Duodenal mucosa (tissue), 2 donors: ENCODE measurements around the gene CERK.

Source experiments
- H3K27ac ChIP-seq: one replicate; pipeline ENCODE4 v1.7.0; 2013; ENCODE audit warnings: low read depth, low read length
- H3K27me3 ChIP-seq, 2 donors: one replicate each; pipeline ENCODE4 v1.7.0; 2013; ENCODE audit warnings: low read length in 2 of 2, control low read depth in 1 of 2; ENCODE audit not compliant: insufficient read depth in 2 of 2, control insufficient read depth in 1 of 2
- H3K36me3 ChIP-seq, 2 donors: one replicate each; pipeline ENCODE4 v1.7.0; 2013; ENCODE audit warnings: low read length in 2 of 2, control low read depth in 1 of 2; ENCODE audit not compliant: insufficient read depth in 2 of 2, control insufficient read depth in 1 of 2
- H3K4me1 ChIP-seq, 2 donors: one replicate each; pipeline ENCODE4 v1.7.0; 2013; ENCODE audit warnings: low read length in 2 of 2, control low read depth in 1 of 2; ENCODE audit not compliant: insufficient read depth in 2 of 2, control insufficient read depth in 1 of 2
- H3K4me3 ChIP-seq, 2 donors: one replicate each; pipeline ENCODE4 v1.7.0; 2013; ENCODE audit warnings: low read length in 2 of 2, low read depth in 1 of 2
- H3K9ac ChIP-seq, 2 donors: one replicate each; pipeline ENCODE4 v1.7.0; 2013; ENCODE audit warnings: low read length in 2 of 2, low read depth in 1 of 2
- H3K9me3 ChIP-seq, 2 donors: one replicate each; pipeline ENCODE4 v1.7.0; 2013; ENCODE audit warnings: low read length in 2 of 2, control low read depth in 1 of 2; ENCODE audit not compliant: control insufficient read depth in 1 of 2

Gene CERK

DNA sequence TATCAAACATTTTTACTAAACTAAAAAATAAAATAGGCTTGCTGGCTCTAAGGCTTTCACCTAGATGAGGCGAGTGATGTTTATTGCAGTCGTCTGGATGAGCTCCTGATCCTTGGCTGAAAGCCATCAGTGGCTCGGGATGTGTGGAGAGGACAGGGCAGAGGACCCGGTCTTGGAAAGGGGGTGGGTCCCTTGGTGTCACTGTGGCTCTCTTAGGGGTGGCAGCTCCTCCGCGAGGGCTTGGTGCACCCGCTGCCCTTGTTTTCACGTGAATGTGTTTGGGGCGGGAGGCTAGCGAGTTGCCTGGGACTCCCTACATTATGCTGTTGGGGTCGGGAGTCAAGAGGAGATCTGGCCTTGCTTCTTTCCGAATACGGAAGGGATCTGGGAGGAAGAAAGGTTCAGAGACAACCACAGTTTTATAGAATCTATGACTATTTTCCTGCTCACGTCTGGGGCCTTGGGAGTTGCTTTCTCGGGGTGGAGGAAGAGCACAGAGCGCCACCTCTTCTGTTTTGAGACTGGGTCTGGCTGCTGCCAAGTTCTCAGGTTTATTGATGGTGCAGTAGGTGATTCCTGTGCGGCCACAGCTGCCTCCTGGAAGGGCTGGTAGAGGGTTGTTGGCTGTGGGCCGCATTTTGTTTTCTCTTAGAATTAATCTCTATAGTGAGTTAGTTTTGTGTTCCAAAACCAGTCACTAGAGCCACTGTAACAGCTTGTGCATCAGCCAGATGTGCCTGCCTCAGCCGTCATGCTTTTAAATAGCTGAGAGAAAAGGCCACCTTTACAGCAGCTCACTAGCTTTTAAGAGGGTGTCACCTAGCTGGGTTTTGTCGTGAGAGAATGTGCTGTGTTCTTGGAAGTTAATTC lies 37.2 kb upstream of the CERK start:
- no peaks in the 10 kb centered on the region for H3K9me3 ChIP-seq
- H3K27me3 ChIP-seq, result no peaks in the 10 kb centered on the region
- H3K4me1 ChIP-seq, result peaks cover 53 to 56% of the 10 kb centered on the region in 2 donors
- peaks cover 0 to 5% of the 10 kb centered on the region in 2 donors for H3K36me3 ChIP-seq
- H3K9ac ChIP-seq, result no peak overlapping the region
- H3K27ac ChIP-seq, result peak overlapping the region; percentile 13
- no peak overlapping the region for H3K4me3 ChIP-seq

DNA sequence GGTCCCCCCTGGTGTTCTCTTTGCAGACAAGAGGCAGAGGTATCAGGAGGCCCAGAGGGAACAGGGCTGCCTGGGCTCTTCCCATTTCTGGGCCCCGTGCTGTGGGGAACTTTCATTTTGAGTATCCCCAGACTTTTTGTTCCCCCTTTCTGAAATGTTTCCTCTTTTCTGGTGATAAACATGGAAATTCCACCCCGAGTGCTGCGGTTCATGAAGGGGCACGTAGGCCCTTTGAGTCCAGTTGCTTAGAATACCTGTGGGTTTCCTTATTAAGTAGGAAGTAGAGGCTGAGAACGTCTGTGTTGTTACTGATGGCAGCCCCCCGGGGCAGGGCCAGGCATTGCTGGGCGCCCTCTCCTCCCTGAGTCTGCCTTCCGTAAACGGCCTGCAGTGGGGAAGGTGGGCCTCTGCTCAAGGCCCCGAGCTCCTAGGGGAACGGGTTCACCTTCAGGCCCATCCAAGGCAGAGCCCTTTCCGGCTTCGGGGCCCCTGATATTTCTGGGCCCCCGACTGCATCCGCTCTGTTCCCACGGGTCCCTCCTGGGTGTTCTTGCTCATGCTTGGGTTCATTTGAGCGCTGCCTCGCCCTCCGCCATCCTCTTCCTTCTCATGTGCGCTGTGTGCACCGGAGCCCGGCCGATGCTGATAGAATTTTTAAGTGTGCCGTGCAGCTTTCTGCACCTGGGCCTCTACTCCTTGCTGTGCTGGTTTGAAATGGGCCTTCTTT lies 36.4 kb upstream of the CERK start:
- H3K36me3 ChIP-seq, result peaks cover 0 to 9% of the 10 kb centered on the region in 2 donors
- H3K4me1 ChIP-seq, result peaks cover 61 to 64% of the 10 kb centered on the region in 2 donors
- H3K27me3 ChIP-seq, result no peaks in the 10 kb centered on the region
- H3K27ac ChIP-seq, result peak overlapping the region; percentile 22
- peak overlapping the region in 1 of 2 donors; percentile 6 for H3K9ac ChIP-seq
- H3K4me3 ChIP-seq, result no peak overlapping the region
- no peaks in the 10 kb centered on the region for H3K9me3 ChIP-seq

DNA sequence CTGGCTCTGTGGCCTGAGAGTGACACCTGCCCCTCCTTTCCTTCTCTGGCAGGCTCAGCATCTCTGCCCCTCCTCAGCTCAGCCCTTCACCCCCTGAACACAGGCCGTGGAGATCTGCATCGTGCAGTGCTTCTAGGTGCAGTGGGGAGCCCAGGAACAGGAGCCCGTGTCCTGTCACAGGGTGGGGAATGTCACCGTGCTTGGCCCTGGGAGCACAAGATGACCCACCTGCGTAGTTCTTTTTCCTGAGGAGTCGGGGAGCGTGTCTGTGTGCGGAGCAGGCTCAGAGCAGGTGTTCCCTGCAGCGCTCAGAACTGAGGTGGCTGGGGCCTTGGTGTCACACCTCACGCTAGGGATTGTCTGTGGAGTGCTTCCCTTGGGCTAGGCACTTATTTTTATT lies 35.0 kb upstream of the CERK start:
- H3K4me1 ChIP-seq, result peaks cover 67 to 68% of the 10 kb centered on the region in 2 donors

DNA sequence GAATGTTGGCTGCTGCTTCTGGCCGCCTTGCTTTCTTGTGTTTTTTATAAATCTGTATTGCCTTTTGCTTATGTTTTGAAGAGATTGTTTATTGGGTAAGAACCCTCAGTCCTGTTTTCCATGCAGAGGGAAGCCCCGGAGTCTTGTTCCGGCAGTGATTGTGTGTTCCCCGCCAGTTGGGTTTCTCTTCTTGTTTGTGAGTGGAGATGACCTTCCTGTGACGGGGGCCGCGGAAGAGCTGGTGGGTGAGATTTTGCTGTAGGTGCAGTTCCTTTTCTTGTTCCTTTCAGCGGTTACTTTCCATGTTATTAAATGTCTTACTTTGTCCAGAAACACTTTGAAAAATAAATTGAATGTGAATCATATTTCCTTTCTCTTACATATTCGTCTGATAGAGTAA lies 32.7 kb upstream of the CERK start:
- Histone ChIP-seq H3K36me3 (peaks cover 0 to 19% of the 10 kb centered on the region in 2 donors), H3K9me3 (no peaks in the 10 kb centered on the region), H3K27ac (peak overlapping the region; percentile 61), H3K27me3 (no peaks in the 10 kb centered on the region), H3K9ac (no peak overlapping the region), H3K4me1 (peaks cover 47 to 55% of the 10 kb centered on the region in 2 donors), H3K4me3 (no peak overlapping the region)

More for the DNA sequence above, 35.0 kb upstream of the CERK start:
- Histone ChIP-seq H3K27me3 (no peaks in the 10 kb centered on the region), H3K27ac (no peak overlapping the region), H3K9me3 (no peaks in the 10 kb centered on the region), H3K36me3 (peaks cover 0 to 13% of the 10 kb centered on the region in 2 donors), H3K4me3 (no peak overlapping the region), H3K9ac (no peak overlapping the region)

DNA sequence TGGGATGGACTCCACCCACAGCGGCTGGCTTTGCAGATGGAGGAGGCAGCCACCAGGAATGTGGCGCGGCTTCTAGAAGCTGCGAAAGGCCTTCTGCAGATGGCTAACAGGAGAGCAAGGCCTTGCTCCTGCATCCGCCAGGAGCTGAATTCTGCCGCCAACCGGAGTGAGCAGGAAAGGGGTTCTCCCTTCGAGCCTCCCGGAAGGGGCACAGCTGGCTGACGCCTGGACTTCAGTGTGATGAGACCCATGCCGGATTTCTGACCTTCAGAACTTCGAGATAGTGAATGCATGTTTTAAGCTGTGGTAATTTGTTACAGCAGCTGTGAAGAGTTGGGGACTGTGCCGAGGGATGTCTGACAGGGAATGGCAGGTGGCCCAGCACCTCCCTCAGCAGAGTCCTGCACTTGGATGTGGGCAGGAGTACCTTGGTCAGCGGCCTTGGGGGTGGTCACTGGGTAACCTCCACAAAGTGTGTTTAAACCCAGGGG lies 32.1 kb upstream of the CERK start:
- Histone ChIP-seq H3K4me1 (peaks cover 43 to 50% of the 10 kb centered on the region in 2 donors), H3K9me3 (no peaks in the 10 kb centered on the region), H3K36me3 (peaks cover 0 to 19% of the 10 kb centered on the region in 2 donors), H3K27me3 (no peaks in the 10 kb centered on the region), H3K9ac (no peak overlapping the region), H3K27ac (peak overlapping the region; percentile 61), H3K4me3 (no peak overlapping the region)

DNA sequence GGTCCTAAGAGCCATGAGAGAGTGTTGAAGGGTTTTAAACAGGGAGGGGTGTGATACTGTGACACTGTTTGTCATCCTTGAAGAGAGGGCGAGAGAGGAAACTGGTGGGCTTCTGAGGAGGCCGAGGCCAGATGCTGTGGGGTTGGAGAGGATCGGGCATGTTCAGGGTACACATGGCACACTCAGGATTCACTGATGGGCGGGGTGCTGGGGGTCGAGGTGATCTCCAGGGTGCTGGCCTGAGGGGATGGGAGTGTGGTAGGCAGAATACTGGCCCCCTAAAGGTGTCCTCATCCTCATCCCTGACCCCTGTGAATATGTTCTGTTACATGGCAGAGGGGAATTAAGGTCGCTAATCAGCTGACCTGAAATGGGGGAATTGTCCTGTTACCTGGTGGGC lies 31.7 kb upstream of the CERK start:
- Histone ChIP-seq H3K4me1 (peaks cover 43 to 51% of the 10 kb centered on the region in 2 donors), H3K9ac (no peak overlapping the region), H3K27me3 (no peaks in the 10 kb centered on the region), H3K4me3 (no peak overlapping the region), H3K36me3 (peaks cover 0 to 19% of the 10 kb centered on the region in 2 donors), H3K27ac (peak overlapping the region; percentile 61), H3K9me3 (no peaks in the 10 kb centered on the region)

DNA sequence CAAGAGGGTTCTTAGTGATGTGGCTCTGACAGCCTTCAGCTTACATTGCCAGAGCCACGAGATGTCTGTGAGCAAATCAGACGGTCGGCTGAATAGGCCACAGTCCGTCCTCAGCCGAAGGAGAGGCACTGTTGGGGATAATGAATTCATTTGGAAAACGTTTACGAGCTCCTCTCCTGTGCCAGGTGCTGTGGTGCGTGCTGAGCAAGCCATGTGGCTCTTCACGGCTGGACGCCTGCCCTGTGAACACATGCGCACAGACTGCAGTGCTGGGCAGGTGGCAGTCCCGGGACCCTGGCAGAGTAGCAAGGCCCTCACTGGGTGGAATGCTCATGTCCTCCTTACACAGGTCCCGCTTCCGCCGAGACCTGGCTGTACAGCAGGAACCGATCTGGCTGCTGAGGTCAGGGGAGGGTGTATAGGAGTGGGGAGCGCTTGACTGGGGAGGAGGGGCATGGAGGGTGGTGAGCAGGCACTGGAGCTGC lies 31.2 kb upstream of the CERK start:
- Histone ChIP-seq H3K4me1 (peaks cover 43 to 52% of the 10 kb centered on the region in 2 donors), H3K27me3 (no peaks in the 10 kb centered on the region), H3K36me3 (peaks cover 0 to 19% of the 10 kb centered on the region in 2 donors), H3K9ac (no peak overlapping the region), H3K9me3 (no peaks in the 10 kb centered on the region), H3K27ac (peak overlapping the region; percentile 61), H3K4me3 (no peak overlapping the region)

DNA sequence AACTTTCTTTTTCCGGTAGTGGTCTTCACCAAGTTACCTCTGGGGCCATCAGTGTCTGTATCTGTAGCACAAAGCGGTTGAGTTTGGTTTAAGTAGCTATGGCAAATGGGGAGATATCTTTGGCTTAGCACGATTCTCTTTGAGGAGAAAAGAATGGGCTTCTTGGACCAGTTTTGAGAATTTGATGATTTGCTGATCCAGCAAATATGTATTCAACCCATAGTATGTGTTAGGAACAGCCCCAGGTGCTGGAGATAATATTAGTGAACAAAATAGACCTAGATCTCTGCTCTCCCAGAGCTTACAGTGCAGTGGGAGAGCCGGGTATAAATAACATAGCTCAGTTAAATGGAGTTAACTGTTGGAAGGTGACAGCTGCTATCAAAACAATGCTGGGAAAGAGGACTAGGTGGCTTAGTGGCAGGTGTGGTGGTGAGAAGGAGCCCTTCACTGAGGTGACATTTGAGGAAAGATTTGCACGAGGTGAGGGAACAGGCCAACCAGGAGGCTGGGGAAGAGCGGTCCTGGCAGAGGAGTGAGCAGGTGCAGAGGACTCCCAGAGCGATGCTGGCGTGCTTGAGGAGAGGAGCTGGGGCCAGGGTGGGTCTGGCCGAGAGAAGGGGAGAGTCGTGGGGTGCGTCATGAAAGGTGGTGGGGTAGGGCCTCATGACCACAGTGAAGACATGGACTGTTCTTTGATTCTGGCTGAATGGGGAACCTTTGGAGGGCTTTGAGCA lies 29.4 kb upstream of the CERK start:
- no peaks in the 10 kb centered on the region for H3K9me3 ChIP-seq
- H3K9ac ChIP-seq, result no peak overlapping the region
- H3K27me3 ChIP-seq, result no peaks in the 10 kb centered on the region
- H3K4me3 ChIP-seq, result no peak overlapping the region
- H3K27ac ChIP-seq, result no peak overlapping the region
- peaks cover 41 to 47% of the 10 kb centered on the region in 2 donors for H3K4me1 ChIP-seq
- H3K36me3 ChIP-seq, result peaks cover 0 to 19% of the 10 kb centered on the region in 2 donors

DNA sequence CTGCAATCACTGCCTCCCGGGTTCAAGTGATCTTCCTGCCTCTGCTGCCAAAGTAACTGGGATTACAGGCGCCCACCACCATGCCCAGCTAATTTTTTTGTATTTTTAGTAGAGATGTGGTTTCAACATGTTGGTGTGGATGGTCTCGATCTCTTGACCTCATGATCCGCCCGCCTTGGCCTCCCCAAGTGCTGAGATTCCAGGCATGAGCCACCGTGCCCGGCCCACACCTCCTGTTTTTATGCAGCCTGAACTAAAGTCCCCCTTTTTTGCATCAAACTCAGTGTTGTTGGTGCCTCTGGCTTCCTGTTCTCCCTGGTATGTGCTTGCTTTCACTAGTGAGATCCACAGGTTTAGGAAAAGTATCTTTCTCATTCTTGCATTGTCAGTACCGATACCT lies 28.6 kb upstream of the CERK start:
- H3K4me1 ChIP-seq, result peaks cover 43 to 51% of the 10 kb centered on the region in 2 donors
- H3K9me3 ChIP-seq, result no peaks in the 10 kb centered on the region
- H3K4me3 ChIP-seq, result no peak overlapping the region
- no peak overlapping the region for H3K27ac ChIP-seq
- no peaks in the 10 kb centered on the region for H3K27me3 ChIP-seq
- H3K9ac ChIP-seq, result no peak overlapping the region
- peaks cover 0 to 19% of the 10 kb centered on the region in 2 donors for H3K36me3 ChIP-seq
